ENCODE data around the gene ZNF385D.

GRCh38 chr3:21647961-21648360 is 103.0 kb downstream of the ZNF385D start:
- TF ChIP-seq CTCF (IDR thresholded peaks at IDR 0.05; ENCODE audit: borderline replicate concordance, extremely low read depth, low read length, poor library complexity, severe bottlenecking) (no peak), EZH2 (IDR thresholded peaks at IDR 0.05; ENCODE audit: borderline replicate concordance, low read depth, low read length, severe bottlenecking) (no peak)
